Hepatocyte (in vitro differentiated cells): ENCODE results near the gene MT3.

Experiments used
- EZH2 ChIP-seq: fragments of 200-600 bp; sonication (generic); IDR thresholded peaks from 2 replicates; pipeline ENCODE4 v1.6.1; 2016; ENCODE audit warnings: antibody characterized with exemption, mild to moderate bottlenecking, borderline replicate concordance
- TF ChIP-seq, protein P1 (sequence below): fragments of 200-600 bp; sonication (generic); IDR thresholded peaks from 2 replicates; pipeline ENCODE4 v1.5.1; 2016; ENCODE audit warnings: antibody characterized with exemption, mild to moderate bottlenecking; ENCODE audit not compliant: poor library complexity

DNA sequence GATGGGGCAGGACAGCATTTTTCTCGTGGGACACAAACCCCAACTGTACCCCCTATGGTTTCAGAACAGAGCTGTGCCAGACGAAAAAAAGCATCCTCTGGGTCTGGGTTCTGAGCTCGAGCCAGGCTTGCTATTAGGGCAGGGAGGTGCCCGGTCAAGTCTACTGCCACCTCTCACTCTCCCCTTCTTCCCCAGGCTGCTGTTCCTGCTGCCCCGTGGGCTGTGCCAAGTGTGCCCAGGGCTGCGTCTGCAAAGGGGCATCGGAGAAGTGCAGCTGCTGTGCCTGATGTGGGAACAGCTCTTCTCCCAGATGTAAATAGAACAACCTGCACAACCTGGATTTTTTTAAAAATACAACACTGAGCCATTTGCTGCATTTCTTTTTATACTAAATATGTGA lies 37.4 kb downstream of the MT3 start:
- TF ChIP-seq, protein P1, sequence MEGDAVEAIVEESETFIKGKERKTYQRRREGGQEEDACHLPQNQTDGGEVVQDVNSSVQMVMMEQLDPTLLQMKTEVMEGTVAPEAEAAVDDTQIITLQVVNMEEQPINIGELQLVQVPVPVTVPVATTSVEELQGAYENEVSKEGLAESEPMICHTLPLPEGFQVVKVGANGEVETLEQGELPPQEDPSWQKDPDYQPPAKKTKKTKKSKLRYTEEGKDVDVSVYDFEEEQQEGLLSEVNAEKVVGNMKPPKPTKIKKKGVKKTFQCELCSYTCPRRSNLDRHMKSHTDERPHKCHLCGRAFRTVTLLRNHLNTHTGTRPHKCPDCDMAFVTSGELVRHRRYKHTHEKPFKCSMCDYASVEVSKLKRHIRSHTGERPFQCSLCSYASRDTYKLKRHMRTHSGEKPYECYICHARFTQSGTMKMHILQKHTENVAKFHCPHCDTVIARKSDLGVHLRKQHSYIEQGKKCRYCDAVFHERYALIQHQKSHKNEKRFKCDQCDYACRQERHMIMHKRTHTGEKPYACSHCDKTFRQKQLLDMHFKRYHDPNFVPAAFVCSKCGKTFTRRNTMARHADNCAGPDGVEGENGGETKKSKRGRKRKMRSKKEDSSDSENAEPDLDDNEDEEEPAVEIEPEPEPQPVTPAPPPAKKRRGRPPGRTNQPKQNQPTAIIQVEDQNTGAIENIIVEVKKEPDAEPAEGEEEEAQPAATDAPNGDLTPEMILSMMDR: no peak
- no peak for TF ChIP-seq EZH2
